Lower lobe of right lung (tissue), 2 donors: Measurements from ENCODE around the gene ARL5A. TPM values are rescaled to one million over a fixed set of nuclear protein-coding genes. Genes with fewer than 3 reads are reported as not detected.

Source experiments
- ATAC-seq, 2 donors: fragments of 200-7000 bp; cut with Tn5 transposase; one replicate each; pipeline ENCODE4 v1.9.1; 2020 to 2022; ENCODE audit warnings: mild to moderate bottlenecking in 2 of 2, moderate library complexity in 2 of 2
- DNase-seq: peaks from one replicate; pipeline ENCODE4 v3.0.0-alpha.2; 2020
- H3K27ac ChIP-seq: fragments of 200-600 bp; one replicate; pipeline ENCODE4 v1.8.0; 2022
- H3K27me3 ChIP-seq: fragments of 200-600 bp; one replicate; pipeline ENCODE4 v1.8.0; 2022; ENCODE audit warnings: low read depth
- H3K36me3 ChIP-seq: fragments of 200-600 bp; one replicate; pipeline ENCODE4 v1.8.0; 2022; ENCODE audit warnings: mild to moderate bottlenecking
- H3K4me1 ChIP-seq: fragments of 200-600 bp; one replicate; pipeline ENCODE4 v1.8.0; 2022
- H3K4me3 ChIP-seq: fragments of 200-600 bp; one replicate; pipeline ENCODE4 v1.8.0; 2022; ENCODE audit warnings: mild to moderate bottlenecking
- H3K9me3 ChIP-seq: fragments of 200-600 bp; one replicate; pipeline ENCODE4 v1.8.0; 2022
- CTCF ChIP-seq: fragments of 200-600 bp; IDR thresholded peaks from one replicate; pipeline ENCODE4 v1.8.0; 2022; ENCODE audit warnings: antibody characterized with exemption, mild to moderate bottlenecking
- intact Hi-C: fragments of 100-400 bp; cut with DNase I; formaldehyde crosslinking; loops from one replicate; pipeline ENCODE4 v1.11.0; 2022
- total RNA-seq: library from RNA; stranded (reverse); fragmentation: NEBNext Ultra II Directional; extraction: Animal tissue kit (Norgen Biotek cat#: 25700); gene quantifications from one replicate; pipeline ENCODE4 v1.2.1, GENCODE V29; 2021
- donor health status: DM: no; HTN: yes; CAD: no; lungs with severe emphysema.

The ARL5A gene
- total RNA-seq, 1 donor from 2014 or later = 52.3 TPM

DNA sequence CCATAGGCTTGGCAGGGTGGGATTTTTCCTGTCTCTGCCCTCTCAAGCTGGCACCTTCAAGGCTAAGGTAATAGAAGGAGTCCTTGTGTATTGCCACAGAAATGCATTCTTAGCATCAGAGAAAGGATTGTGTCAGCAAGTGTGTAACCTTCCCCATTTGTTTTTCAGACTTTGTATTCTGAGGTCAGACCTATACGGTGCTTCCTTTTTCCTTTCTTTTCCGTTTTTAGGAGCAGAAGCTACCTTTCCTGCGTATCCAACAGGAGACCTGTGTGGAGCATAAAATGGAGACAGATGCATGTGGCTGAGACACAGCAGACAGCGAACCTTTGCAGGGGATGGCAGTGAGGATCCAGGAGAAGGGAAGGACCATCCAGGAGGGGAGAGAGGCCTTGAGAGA is 46.6 kb downstream of the ARL5A start:
- no peaks in the 10 kb centered on the region for H3K4me1 ChIP-seq
- no peak for TF ChIP-seq CTCF
- intact Hi-C loops = no loop called here
- ATAC-seq (no peak), DNase-seq (no peak)
- no peaks in the 10 kb centered on the region for H3K9me3 ChIP-seq
- peaks cover 24% of the 10 kb centered on the region for H3K36me3 ChIP-seq
- no peak overlapping the region for H3K4me3 ChIP-seq
- H3K27ac ChIP-seq = no peak overlapping the region
- H3K27me3 ChIP-seq = no peaks in the 10 kb centered on the region

- TF ChIP-seq CTCF = no peak
- Histone ChIP-seq H3K9me3 (no peaks in the 10 kb centered on the region), H3K27ac (no peak overlapping the region), H3K4me3 (no peak overlapping the region), H3K4me1 (no peaks in the 10 kb centered on the region), H3K27me3 (no peaks in the 10 kb centered on the region), H3K36me3 (peaks cover 27% of the 10 kb centered on the region)
- DNase-seq (no peak), ATAC-seq (no peak)
- intact Hi-C loops = no loop called here
Measured at GRCh38 chr2:151780938-151781337, 47.3 kb downstream of the ARL5A start.

DNA sequence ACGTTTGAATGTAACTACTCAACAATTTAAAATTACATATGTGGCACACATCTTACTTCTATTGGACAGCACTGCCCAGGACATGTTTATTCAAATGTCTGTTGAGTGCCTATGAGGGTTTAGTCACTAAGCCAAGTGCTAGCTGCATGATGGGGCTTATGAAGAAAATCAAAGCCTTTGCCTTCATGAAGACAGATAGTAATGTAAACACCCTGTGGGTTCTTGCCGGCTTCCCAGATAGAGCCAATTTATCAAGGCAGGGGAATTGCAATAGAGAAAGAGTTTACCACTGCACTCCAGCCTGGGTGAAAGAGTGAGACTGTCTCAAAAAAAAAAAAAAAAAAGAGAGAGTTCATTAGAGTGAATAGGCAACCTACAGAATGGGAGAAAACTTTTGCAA is 50.3 kb downstream of the ARL5A start:
- TF ChIP-seq CTCF = no peak
- Histone ChIP-seq H3K36me3 (peaks cover 7% of the 10 kb centered on the region), H3K27me3 (no peaks in the 10 kb centered on the region), H3K27ac (no peak overlapping the region), H3K4me3 (no peak overlapping the region), H3K9me3 (no peaks in the 10 kb centered on the region), H3K4me1 (no peaks in the 10 kb centered on the region)
- DNase-seq (no peak), ATAC-seq (no peak)
- intact Hi-C loops = no loop called here

DNA sequence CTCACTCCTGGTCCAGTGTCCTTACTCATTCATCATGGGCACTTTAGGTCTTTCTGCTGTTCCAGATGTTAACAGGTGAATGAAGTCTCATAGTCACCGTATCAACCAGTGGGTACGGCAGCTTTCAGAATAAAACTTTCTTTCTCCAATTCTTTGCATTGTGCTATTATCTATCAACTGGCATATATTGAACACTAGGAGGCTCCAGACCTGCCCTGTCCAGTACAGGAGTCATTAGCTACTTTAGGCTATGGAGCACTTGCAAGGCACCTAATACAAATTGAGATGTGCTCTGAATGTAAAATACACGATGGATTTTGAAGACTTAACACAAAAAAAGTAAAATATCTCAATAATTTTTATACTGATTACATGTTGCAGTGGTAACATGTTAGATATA is 50.7 kb downstream of the ARL5A start:
- H3K27me3 ChIP-seq = no peaks in the 10 kb centered on the region
- peaks cover 7% of the 10 kb centered on the region for H3K36me3 ChIP-seq
- H3K27ac ChIP-seq = no peak overlapping the region
- no peak for TF ChIP-seq CTCF
- ATAC-seq = no peak
- no peak for DNase-seq
- intact Hi-C loops = no loop called here
- H3K9me3 ChIP-seq = no peaks in the 10 kb centered on the region
- H3K4me1 ChIP-seq = no peaks in the 10 kb centered on the region
- H3K4me3 ChIP-seq = no peak overlapping the region

DNA sequence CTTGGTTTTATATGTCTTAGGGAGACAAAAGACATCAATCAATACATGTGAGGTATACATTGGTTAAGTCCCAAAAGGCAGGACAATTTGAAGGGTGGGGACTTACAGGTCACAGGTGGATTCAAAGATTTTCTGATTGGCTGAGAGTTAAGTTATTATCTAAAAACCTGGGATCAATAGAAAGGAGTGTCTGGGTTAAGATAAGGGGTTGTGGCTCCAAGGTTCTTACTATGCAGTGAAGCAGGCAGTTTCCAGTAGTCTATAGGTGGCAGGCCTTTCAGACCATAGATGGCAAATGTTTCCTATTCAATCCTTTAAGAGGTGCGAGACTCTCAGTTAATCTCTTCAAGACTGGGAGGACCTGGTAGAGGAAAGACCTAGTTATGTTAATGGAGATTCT is 51.9 kb downstream of the ARL5A start:
- no peaks in the 10 kb centered on the region for H3K9me3 ChIP-seq
- H3K27me3 ChIP-seq = no peaks in the 10 kb centered on the region
- H3K27ac ChIP-seq = no peak overlapping the region
- no peak for DNase-seq
- H3K36me3 ChIP-seq = peaks cover 7% of the 10 kb centered on the region
- no peak for TF ChIP-seq CTCF
- intact Hi-C loops = no loop called here
- no peaks in the 10 kb centered on the region for H3K4me1 ChIP-seq
- ATAC-seq = no peak
- no peak overlapping the region for H3K4me3 ChIP-seq

GRCh38 chr2:151775057-151775740 is 53.0 kb downstream of the ARL5A start:
- Histone ChIP-seq H3K4me3 (no peak overlapping the region), H3K36me3 (peaks cover 7% of the 10 kb centered on the region), H3K9me3 (no peaks in the 10 kb centered on the region), H3K27me3 (no peaks in the 10 kb centered on the region), H3K4me1 (no peaks in the 10 kb centered on the region), H3K27ac (no peak overlapping the region)
- TF ChIP-seq CTCF = no peak
- ATAC-seq (no peak), DNase-seq (no peak)
- intact Hi-C loops = no loop called here
